GM12865 (cell line): ENCODE results near the gene RNF166.
A peak's percentile ranks its signal among the peaks of the same experiment; 100 is the strongest.

Experiments used
- DNase-seq: peaks from one replicate; pipeline ENCODE4 v3.0.0; 2010; ENCODE audit warnings: low read depth
- H3K4me3 ChIP-seq: 2 replicates; pipeline ENCODE4 v1.5.1; 2011; ENCODE audit warnings: mild to moderate bottlenecking, low read depth, low read length, control low read depth
- TF ChIP-seq, protein P1 (sequence below): IDR thresholded peaks from 2 replicates; pipeline ENCODE4 v1.5.1; 2011; ENCODE audit warnings: low read length, control low read depth, low read depth, inconsistent platforms; ENCODE audit not compliant: insufficient read depth; ENCODE audit errors: missing control alignments

Gene RNF166

DNA sequence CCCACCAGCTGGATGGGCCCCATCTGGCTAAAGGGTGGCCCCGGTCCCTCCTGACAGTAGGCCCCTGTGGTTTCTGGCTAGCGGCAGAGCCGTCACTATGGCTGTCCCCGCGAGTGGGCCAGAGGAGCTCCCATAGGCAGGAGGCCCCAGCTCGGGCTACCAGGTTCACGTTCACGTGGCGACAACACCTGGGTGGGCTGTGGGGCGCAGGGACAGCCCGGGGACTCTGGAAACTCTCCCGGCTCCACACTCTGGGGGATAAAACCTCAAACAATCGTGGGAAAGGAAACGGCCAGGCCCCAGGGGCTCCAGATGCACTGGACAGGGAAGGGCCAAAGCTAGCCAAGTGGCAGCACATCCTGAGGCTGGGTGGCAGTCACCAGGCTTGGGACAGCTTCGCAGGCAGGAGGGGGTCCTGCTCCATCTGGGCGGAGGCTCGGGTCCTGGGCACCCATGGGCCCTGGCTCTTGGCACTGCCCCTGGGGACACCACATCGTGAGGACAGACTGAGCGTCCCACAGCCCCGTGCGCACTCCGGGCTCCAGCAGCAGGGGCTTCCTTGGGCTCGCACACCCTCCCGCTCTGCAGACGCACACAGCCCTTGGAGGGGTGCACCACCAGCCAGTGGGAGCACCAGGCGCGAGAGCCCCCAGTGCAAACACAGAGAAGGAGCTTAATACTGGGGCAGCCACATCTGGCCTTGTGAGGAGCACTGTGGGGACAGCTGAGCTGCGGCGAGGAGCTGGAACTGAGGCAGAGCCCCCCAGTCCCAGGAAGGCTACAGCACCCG lies 4.4 kb downstream of the RNF166 start:
- TF ChIP-seq, protein P1, sequence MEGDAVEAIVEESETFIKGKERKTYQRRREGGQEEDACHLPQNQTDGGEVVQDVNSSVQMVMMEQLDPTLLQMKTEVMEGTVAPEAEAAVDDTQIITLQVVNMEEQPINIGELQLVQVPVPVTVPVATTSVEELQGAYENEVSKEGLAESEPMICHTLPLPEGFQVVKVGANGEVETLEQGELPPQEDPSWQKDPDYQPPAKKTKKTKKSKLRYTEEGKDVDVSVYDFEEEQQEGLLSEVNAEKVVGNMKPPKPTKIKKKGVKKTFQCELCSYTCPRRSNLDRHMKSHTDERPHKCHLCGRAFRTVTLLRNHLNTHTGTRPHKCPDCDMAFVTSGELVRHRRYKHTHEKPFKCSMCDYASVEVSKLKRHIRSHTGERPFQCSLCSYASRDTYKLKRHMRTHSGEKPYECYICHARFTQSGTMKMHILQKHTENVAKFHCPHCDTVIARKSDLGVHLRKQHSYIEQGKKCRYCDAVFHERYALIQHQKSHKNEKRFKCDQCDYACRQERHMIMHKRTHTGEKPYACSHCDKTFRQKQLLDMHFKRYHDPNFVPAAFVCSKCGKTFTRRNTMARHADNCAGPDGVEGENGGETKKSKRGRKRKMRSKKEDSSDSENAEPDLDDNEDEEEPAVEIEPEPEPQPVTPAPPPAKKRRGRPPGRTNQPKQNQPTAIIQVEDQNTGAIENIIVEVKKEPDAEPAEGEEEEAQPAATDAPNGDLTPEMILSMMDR: no peak
- no peak for DNase-seq
- peak overlapping the region; percentile 42 for H3K4me3 ChIP-seq

GRCh38 chr16:88700636-88701482 lies 5.3 kb downstream of the RNF166 start:
- peak overlapping the region; percentile 42 for H3K4me3 ChIP-seq
- DNase-seq: peak; percentile 96
- TF ChIP-seq, protein P1: no peak

- peak overlapping the region; percentile 42 for H3K4me3 ChIP-seq
- TF ChIP-seq, protein P1: no peak
- no peak for DNase-seq
Observed at GRCh38 chr16:88700322-88700635, 5.9 kb downstream of the RNF166 start.

DNA sequence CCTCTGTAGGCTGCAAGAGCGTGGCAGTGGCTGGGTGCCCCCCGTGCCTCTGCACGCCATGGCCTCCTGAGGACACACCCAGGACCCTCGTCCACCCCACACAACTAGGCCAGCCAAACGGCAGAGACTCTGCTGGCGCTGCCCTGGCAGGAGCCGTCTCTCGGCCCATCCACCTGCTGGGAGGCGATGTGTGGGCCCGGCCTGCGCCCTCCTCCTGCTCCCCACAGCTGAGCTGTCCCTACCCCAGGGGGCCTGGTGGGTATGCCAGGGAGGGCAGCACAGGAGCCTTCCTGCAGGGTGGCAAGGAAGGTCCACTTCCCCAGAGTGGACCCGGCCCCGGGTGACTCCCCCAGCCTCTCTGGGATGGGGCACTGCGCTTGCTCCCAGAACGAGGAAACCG lies 7.0 kb downstream of the RNF166 start:
- no peak for DNase-seq
- TF ChIP-seq, protein P1: no peak
- no peak overlapping the region for H3K4me3 ChIP-seq

- TF ChIP-seq, protein P1: no peak
- H3K4me3 ChIP-seq: no peak overlapping the region
- peak; percentile 55 for DNase-seq
Observed at GRCh38 chr16:88698646-88699045, 7.6 kb downstream of the RNF166 start.

DNA sequence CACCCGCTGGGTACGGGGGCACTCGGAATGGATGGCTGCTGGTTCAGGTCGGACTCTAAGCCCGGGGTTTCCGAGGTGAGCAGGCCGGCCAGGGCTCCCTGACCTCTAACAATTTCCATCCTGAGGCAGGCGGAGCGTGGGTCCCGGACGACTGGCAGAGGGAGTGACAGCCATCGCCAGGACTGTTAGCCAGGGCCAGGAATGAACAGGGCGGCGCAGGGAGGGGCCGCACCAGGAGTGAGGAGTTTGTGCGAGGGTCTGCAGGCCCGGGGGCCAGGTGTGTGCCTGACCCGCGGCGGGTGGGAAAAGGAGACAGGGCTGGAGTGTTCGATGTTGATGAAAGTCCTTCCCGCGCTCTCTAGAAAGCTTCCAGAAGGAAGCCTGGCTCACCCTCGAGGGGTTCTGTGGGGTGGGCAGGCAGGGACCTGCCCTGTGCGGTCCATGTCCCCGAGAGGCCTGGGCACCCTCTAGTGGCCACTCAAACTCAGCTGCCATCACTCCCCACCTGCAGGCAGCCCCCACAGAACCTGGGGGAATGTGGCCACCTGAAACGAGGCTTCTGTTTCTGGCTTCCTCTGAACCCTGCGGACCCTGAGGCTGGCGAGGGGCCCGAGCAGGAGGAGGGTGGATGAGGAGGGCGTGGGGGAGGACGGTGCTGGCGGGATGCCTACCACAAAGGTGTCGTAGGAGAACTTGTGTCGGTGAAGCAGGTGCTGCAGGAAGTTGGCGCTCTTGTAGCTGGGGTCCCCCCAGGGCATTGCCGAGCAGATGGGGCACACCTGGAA lies 8.2 kb downstream of the RNF166 start:
- no peak for DNase-seq
- TF ChIP-seq, protein P1: peak; percentile 18
- H3K4me3 ChIP-seq: no peak overlapping the region
